SK-N-DZ (cell line): ENCODE data around the gene CDH2.

ENCODE experiments used
- DNase-seq: peaks from one replicate; pipeline ENCODE4 v3.0.0-alpha.2; 2015; ENCODE audit warnings: low spot score

CDH2 gene

GRCh38 chr18:28088477-28088876 lies 88.5 kb downstream of the CDH2 start:
- no peak for DNase-seq

GRCh38 chr18:28086670-28087552 lies 90.0 kb downstream of the CDH2 start:
- DNase-seq, result no peak

GRCh38 chr18:28081516-28081915 lies 95.4 kb downstream of the CDH2 start:
- no peak for DNase-seq

- no peak for DNase-seq
Observed at GRCh38 chr18:28080876-28081300, 96.0 kb downstream of the CDH2 start.

- no peak for DNase-seq
Observed at GRCh38 chr18:28079883-28080282, 97.0 kb downstream of the CDH2 start.

GRCh38 chr18:28078849-28079248 lies 98.1 kb downstream of the CDH2 start:
- no peak for DNase-seq

- DNase-seq, result no peak
Observed at GRCh38 chr18:28078298-28078697, 98.6 kb downstream of the CDH2 start.

GRCh38 chr18:28075501-28075900 lies 101.4 kb downstream of the CDH2 start:
- DNase-seq, result no peak

GRCh38 chr18:28074076-28074475 lies 102.9 kb downstream of the CDH2 start:
- DNase-seq, result no peak

- DNase-seq, result peak; percentile 44
Observed at GRCh38 chr18:28073658-28074057, 103.3 kb downstream of the CDH2 start.

GRCh38 chr18:28071199-28071598 lies 105.7 kb downstream of the CDH2 start:
- DNase-seq, result no peak

- no peak for DNase-seq
Observed at GRCh38 chr18:28068207-28068606, 108.7 kb downstream of the CDH2 start.

GRCh38 chr18:28067346-28067745 lies 109.6 kb downstream of the CDH2 start:
- no peak for DNase-seq

- DNase-seq, result no peak
Observed at GRCh38 chr18:28065793-28066186, 111.1 kb downstream of the CDH2 start.

GRCh38 chr18:28065031-28065792 lies 111.7 kb downstream of the CDH2 start:
- no peak for DNase-seq

GRCh38 chr18:28063926-28064325 lies 113.0 kb downstream of the CDH2 start:
- DNase-seq, result no peak

- DNase-seq, result no peak
Observed at GRCh38 chr18:28063271-28063761, 113.6 kb downstream of the CDH2 start.

- DNase-seq, result no peak
Observed at GRCh38 chr18:28062443-28062842, 114.5 kb downstream of the CDH2 start.

GRCh38 chr18:28059861-28060260 lies 117.1 kb downstream of the CDH2 start:
- no peak for DNase-seq

- DNase-seq, result no peak
Observed at GRCh38 chr18:28050545-28050944, 126.4 kb downstream of the CDH2 start.

- no peak for DNase-seq
Observed at GRCh38 chr18:28048612-28049011, 128.3 kb downstream of the CDH2 start.

- DNase-seq, result no peak
Observed at GRCh38 chr18:28045880-28046279, 131.1 kb downstream of the CDH2 start.
